ENCODE measurements around the gene TET3.

GRCh38 chr2:73965053-73965452 is 19.7 kb upstream of the TET3 start:
- TF ChIP-seq CTCF (IDR thresholded peaks at IDR 0.05) (no peak), EZH2phosphoT487 (IDR thresholded peaks at IDR 0.05) (no peak)
